Adrenal gland (tissue), 12 donors: Measurements from ENCODE around the gene HMCN2. TPM values are rescaled to one million over a fixed set of nuclear protein-coding genes. Genes with fewer than 3 reads are reported as not detected.

Source experiments
- DNase-seq, 7 donors: peaks; one replicate each; pipeline ENCODE4 v3.0.0-alpha.2; 2019 to 2020
- H3K27ac ChIP-seq, 5 donors: fragments of 200-600 bp; sonication (generic) in 4 of 5; 1 replicate in 3 of 5; 2 replicates in 2 of 5; pipeline versions ENCODE4 v1.5.1 to v1.8.0; 2016 to 2020; ENCODE audit warnings: mild to moderate bottlenecking in 1 of 5
- H3K27me3 ChIP-seq: fragments of 200-600 bp; 2 replicates; pipeline ENCODE4 v1.8.0; 2021
- H3K36me3 ChIP-seq, 2 donors: fragments of 200-600 bp; replicated peaks in 1 of 2; 1 replicate in 1 of 2; 2 replicates in 1 of 2; pipeline versions ENCODE4 v1.5.1 to v1.8.0; 2018 to 2022
- H3K4me1 ChIP-seq, 2 donors: fragments of 200-600 bp; replicated peaks in 1 of 2; 1 replicate in 1 of 2; 2 replicates in 1 of 2; pipeline versions ENCODE4 v1.5.1 to v1.8.0; 2018 to 2021
- H3K4me3 ChIP-seq, 4 donors: fragments of 200-600 bp; sonication (generic) in 3 of 4; one replicate each; pipeline ENCODE4 v1.5.1; 2016 to 2018
- H3K9me3 ChIP-seq, 3 donors: fragments of 200-600 bp; sonication (generic) in 1 of 3; replicated peaks in 1 of 3; 1 replicate in 2 of 3; 2 replicates in 1 of 3; pipeline versions ENCODE4 v1.5.1 to v1.8.0; 2016 to 2021
- POLR2A ChIP-seq, 2 donors: fragments of 450-650 bp; IDR thresholded peaks; one replicate each; pipeline ENCODE4 v1.6.1; 2017; ENCODE audit warnings: antibody characterized with exemption in 2 of 2, mild to moderate bottlenecking in 2 of 2, moderate library complexity in 1 of 2
- WGBS, 4 donors: extraction: QIAGEN DNeasy Blood & Tissue Kit in 2 of 4; methylation state at CpG; one replicate each; pipeline versions ENCODE4 v1.1.5 to v1.1.7; 2013 to 2017; 5-methylcytosine and 5-hydroxymethylcytosine counted together
- intact Hi-C, 2 donors: fragments of 100-400 bp; cut with DNase I; formaldehyde crosslinking; loops; one replicate each; pipeline versions ENCODE4 v1.14.1 to v1.15.0; 2022 to 2023
- polyA plus RNA-seq, 3 donors: library from polyadenylated mRNA; stranded (reverse); fragments of 200-250 nt in 2 of 3; fragments of 350-450 nt in 1 of 3; fragmentation: Illumina TruSeq in 1 of 3; extraction: RNeasy Lipid Tissue Mini Kit (QIAGEN cat#74804) in 1 of 3; gene quantifications; one replicate each; pipeline ENCODE4 v1.2.3, GENCODE V29; 2013 to 2014
- total RNA-seq, 9 donors: library from RNA; depleted of rRNA in 4 of 9; stranded (reverse); fragments of >200 nt in 4 of 9; fragments of 120-200 nt in 1 of 9; fragmentation: NEBNext Ultra II Directional in 1 of 9; extraction: Animal tissue kit (Norgen Biotek cat#: 25700) in 1 of 9; gene quantifications; one replicate each; pipeline versions ENCODE4 v1.1.0 to v1.2.4, GENCODE V29; 2013 to 2023
- TF ChIP-seq, protein P1 (sequence below), 6 experiments: fragments of 450-650 bp in 4 of 6; fragments of 200-600 bp in 2 of 6; sonication (generic) in 1 of 6; IDR thresholded peaks; 1 replicate in 5 of 6; 2 replicates in 1 of 6; pipeline versions ENCODE4 v1.5.1 to v1.8.0; 2016 to 2021; ENCODE audit warnings: antibody characterized with exemption in 6 of 6, mild to moderate bottlenecking in 2 of 6, moderate library complexity in 1 of 6
- donor health status: healthy with polysubstance abuse.
- donor health status: Bipolar disorder and iron deficiency.
- donor health status: DM: yes; HTN: yes; CAD: no.
- donor health status: DM: no; HTN: no; CAD: no.
- donor health status: DM: no; HTN: no; CAD: no.
- donor health status: DM: yes; HTN: yes; CAD: no.

The HMCN2 gene
- total and polyA plus RNA-seq, 12 donors, result 0.05 to 25.8 (median 0.42) TPM; not detected in 1

DNA sequence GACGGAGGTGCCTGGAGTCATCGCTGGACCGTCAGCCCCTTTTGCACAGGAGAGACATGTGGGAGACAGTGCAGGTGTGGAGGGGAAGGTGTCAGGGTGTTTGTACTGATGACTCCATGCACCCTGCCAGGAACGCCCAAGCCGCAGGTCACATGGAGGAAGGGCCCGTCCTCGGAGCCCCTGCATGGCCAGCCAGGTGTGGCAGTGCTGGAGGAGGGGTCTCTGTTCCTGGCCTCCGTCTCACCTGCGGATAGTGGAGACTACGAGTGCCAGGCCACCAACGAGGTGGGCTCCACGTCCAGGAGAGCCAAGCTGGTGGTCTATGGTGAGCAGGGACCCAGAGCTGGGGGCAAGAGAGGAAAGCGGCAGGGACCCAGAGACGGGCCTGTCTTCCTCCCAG lies 81.5 kb downstream of the HMCN2 start:
- H3K4me3 ChIP-seq, result no peak overlapping the region
- intact Hi-C loops, result loop anchor here in 1 of 2 donors (5.0 kb wide), 1 partner anchor 245 kb away; no protein-coding TSS in a partner anchor
- H3K9me3 ChIP-seq, result no peaks in the 10 kb centered on the region
- no peak for DNase-seq
- no peaks in the 10 kb centered on the region for H3K27me3 ChIP-seq
- no peaks in the 10 kb centered on the region for H3K4me1 ChIP-seq
- H3K36me3 ChIP-seq, result no peaks in the 10 kb centered on the region
- 74 to 91% (median 79%) methylated on average over 12 to 14 of the region's 14 CpGs for WGBS, 4 donors
- H3K27ac ChIP-seq, result no peak overlapping the region
- no peak for TF ChIP-seq POLR2A (IDR thresholded peaks at IDR 0.05)
- TF ChIP-seq, protein P1, sequence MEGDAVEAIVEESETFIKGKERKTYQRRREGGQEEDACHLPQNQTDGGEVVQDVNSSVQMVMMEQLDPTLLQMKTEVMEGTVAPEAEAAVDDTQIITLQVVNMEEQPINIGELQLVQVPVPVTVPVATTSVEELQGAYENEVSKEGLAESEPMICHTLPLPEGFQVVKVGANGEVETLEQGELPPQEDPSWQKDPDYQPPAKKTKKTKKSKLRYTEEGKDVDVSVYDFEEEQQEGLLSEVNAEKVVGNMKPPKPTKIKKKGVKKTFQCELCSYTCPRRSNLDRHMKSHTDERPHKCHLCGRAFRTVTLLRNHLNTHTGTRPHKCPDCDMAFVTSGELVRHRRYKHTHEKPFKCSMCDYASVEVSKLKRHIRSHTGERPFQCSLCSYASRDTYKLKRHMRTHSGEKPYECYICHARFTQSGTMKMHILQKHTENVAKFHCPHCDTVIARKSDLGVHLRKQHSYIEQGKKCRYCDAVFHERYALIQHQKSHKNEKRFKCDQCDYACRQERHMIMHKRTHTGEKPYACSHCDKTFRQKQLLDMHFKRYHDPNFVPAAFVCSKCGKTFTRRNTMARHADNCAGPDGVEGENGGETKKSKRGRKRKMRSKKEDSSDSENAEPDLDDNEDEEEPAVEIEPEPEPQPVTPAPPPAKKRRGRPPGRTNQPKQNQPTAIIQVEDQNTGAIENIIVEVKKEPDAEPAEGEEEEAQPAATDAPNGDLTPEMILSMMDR (IDR thresholded peaks at IDR 0.05), result no peak

DNA sequence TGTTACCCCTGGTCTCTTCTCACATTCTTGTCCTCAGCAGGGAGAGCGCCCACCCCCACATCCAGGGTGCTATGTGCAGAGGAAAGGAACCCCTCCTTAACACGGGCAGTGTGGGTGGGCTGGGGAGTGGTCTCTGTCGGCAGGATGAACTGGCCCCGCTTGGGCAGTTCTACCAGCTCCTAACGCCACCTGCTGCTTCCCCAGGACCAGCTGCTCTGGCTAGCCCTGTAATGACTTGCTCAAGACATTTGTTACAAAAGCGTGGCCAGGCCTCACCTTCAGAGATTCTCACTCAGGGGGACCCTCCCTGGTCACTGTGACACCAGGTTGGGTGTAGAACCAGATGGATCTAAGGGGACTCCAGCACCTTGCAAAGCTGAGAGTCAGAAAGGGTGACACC lies 82.4 kb downstream of the HMCN2 start:
- no peak overlapping the region for H3K4me3 ChIP-seq
- H3K9me3 ChIP-seq, result no peaks in the 10 kb centered on the region
- no peak for DNase-seq
- H3K27me3 ChIP-seq, result no peaks in the 10 kb centered on the region
- TF ChIP-seq POLR2A (IDR thresholded peaks at IDR 0.05), result no peak
- TF ChIP-seq, protein P1 (IDR thresholded peaks at IDR 0.05), result no peak
- no peaks in the 10 kb centered on the region for H3K36me3 ChIP-seq
- H3K4me1 ChIP-seq, result no peaks in the 10 kb centered on the region
- intact Hi-C loops, result loop anchor here in 1 of 2 donors (5.0 kb wide), 1 partner anchor 246 kb away; no protein-coding TSS in a partner anchor
- no peak overlapping the region for H3K27ac ChIP-seq
- WGBS, 4 donors, result 60 to 76% (median 65%) methylated on average over 4 to 6 of the region's 6 CpGs

DNA sequence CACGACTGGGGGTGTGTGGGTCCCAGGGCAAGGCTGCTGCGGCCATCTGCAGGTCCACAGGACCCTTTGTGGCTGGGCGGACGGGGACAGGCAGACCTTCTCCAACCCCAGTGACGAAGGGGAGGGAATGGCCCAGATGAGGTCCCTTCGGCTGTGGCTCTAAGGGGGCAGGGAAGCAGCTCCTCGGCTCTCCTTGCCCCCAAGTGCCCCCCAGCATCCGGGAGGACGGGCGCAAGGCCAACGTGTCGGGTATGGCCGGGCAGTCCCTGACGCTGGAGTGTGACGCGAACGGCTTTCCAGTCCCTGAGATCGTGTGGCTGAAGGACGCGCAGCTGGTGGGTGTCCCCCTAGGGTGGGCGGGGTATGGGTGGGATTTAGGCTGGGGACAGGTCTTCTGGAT lies 82.8 kb downstream of the HMCN2 start:
- no peaks in the 10 kb centered on the region for H3K27me3 ChIP-seq
- H3K4me1 ChIP-seq, result no peaks in the 10 kb centered on the region
- DNase-seq, result no peak
- no peak overlapping the region for H3K4me3 ChIP-seq
- TF ChIP-seq, protein P1 (IDR thresholded peaks at IDR 0.05), result no peak
- TF ChIP-seq POLR2A (IDR thresholded peaks at IDR 0.05), result no peak
- intact Hi-C loops, result loop anchor here in 1 of 2 donors (5.0 kb wide), 1 partner anchor 246 kb away; no protein-coding TSS in a partner anchor
- no peaks in the 10 kb centered on the region for H3K36me3 ChIP-seq
- WGBS, 4 donors, result 77 to 94% (median 78%) methylated on average over 2 to 21 of the region's 21 CpGs
- no peaks in the 10 kb centered on the region for H3K9me3 ChIP-seq
- no peak overlapping the region for H3K27ac ChIP-seq

GRCh38 chr9:130348881-130349280 lies 83.3 kb downstream of the HMCN2 start:
- intact Hi-C loops, result loop anchor here in 1 of 2 donors (5.0 kb wide), 1 partner anchor 247 kb away; no protein-coding TSS in a partner anchor
- Histone ChIP-seq H3K4me1 (no peaks in the 10 kb centered on the region), H3K9me3 (no peaks in the 10 kb centered on the region), H3K36me3 (no peaks in the 10 kb centered on the region), H3K27ac (no peak overlapping the region), H3K27me3 (no peaks in the 10 kb centered on the region), H3K4me3 (no peak overlapping the region)
- WGBS, 4 donors, result 66 to 82% (median 80%) methylated on average over 4 to 8 of the region's 8 CpGs
- TF ChIP-seq POLR2A (IDR thresholded peaks at IDR 0.05), result no peak
- TF ChIP-seq, protein P1 (IDR thresholded peaks at IDR 0.05), result no peak
- DNase-seq, result no peak
